HG03442 (cell line): ENCODE measurements around the gene RBPJL.

Experiments used
- ATAC-seq: cut with Tn5 transposase; IDR thresholded peaks from one replicate; pipeline ENCODE4 v1.9.1; 2021; ENCODE audit warnings: mild to moderate bottlenecking, moderate library complexity; ENCODE audit not compliant: unreplicated experiment

Gene RBPJL, protein sequence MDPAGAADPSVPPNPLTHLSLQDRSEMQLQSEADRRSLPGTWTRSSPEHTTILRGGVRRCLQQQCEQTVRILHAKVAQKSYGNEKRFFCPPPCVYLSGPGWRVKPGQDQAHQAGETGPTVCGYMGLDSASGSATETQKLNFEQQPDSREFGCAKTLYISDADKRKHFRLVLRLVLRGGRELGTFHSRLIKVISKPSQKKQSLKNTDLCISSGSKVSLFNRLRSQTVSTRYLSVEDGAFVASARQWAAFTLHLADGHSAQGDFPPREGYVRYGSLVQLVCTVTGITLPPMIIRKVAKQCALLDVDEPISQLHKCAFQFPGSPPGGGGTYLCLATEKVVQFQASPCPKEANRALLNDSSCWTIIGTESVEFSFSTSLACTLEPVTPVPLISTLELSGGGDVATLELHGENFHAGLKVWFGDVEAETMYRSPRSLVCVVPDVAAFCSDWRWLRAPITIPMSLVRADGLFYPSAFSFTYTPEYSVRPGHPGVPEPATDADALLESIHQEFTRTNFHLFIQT

DNA sequence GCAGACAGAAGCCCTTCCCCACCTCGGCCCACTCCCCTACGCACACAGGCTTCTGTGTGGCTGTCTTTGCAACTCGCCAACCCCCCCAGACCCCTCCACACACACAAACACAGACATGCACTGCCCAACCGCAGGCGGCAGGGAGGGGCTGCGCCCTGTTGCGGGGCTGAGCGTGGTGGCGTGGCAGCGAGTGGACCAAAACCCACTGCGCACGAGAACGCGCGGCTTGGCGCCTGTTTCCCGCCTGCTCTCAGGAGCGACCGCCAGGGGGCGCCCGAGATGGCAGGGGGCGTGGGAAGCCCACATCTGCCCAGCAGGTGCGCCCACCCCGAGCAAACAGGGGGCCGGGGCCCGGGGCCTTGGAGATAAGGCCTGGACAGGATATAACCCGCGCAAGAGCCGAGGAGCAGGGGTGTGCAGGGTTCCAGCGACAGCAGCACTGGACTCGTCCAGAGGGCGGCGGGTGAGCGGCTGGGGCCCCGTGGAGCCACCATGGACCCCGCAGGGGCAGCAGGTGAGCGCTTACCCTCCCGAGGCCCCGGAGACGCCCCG, at the start of gene RBPJL:
RBPJL (plus strand) TSS at position 410 of the 552 bp plus-strand sequence; CDS start at position 493, 83 bp downstream.
- ATAC-seq = no peak

DNA sequence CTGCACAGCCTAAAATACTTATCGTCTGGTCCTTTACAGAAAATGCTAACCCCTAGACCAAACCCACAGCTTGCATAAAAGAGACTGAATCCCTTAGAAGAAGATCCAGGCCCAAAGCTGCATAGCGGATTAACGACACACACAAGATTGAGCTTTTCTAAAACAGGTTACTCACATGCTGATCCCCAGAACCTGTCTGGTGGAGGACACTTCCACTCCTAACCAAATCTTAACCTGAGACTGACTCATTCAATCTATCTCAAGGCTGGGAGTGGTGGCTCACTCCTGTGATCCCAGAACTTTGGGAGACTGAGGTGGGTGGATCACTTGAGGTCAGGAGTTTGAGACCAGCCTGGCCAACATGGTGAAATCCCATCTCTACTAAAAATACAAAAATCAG, 49.5 kb upstream of the RBPJL start:
- no peak for ATAC-seq

DNA sequence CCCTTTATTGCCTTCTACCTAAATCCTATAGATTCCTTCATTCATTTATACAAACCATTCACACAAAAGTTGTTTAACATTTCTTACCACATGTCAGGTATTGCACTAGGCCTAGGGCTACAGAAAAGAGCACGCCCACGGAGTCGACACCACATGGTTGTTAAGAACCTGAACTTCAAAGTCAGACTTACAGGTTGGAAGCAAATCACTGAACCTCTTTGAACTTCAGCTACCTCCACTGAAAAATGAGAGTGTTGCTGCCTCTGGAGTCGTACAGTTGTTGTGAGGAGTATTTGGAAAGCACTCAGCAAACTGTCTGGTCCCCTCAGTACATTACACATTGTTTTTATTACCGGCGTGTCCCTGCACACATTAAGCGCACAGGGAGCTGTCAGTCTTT, 48.9 kb upstream of the RBPJL start:
- no peak for ATAC-seq

DNA sequence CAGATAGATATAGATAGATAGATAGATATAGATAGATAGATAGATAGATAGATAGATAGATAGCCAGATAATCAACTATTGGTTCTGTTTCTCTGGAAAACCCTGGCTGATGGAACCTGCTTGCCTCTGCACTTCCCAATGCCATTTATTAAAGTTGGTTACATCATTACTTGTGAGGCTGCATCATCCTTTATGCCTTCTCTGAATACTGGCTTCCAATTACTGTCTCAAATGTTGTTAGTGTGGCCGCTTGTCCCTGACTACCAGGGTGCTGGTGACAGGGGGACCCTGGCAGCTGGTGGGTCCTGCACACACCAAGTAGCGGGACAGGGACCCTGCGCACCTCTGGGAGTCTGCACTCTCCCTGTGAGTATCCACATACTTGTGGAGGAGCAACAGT, 48.4 kb upstream of the RBPJL start:
- ATAC-seq = no peak

DNA sequence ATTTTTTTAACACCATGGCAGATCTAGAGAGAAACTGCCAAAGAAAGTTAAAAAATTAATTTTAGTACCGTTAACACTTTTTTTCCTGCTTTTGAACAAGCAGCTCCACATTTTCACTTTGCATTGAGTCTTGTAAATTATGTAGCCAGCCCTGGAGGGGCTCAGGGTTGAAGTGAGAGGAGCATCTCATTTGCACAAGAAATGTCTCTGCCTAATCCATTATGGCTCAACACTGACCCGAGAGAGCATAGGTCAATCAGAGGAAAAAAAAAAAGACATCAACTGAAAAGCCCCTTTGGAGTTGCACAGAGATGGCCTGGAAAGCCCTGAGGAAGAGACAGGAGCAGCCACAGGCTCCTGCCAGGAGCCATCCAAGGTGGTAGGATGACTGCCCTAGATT, 48.0 kb upstream of the RBPJL start:
- no peak for ATAC-seq

DNA sequence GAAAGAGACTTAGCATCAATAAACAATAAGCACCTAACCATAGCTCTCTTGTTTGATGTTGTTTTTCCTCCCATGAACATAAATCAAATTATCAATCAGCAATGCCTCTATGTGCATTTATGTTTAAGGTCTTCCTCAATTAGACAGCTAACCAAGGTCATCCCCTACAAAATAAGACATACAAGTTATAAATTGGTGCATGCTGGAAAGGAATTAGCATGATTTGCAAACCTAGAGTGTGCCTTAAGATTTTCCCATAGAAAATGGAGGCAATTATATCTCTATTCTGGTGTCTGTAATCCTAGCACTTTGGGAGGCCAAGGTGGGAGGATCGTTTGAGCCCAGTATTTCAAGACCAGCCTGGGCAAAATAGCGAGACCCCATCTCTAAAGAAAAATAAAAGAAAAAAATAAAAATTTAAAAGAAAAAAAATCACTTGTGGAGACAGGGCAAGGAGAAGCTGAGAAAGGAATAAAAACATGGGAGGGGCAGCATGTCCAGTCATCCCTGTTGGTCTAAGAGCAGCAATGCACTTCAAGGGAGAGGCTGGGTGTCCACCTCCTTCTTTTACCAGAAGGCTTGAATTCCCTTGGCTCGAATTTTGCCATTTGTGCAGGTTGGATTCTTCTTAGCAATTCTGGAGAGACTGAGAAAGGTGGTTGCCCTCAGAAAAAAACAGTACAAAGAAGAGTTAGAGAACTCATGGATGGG, 42.9 kb upstream of the RBPJL start:
- no peak for ATAC-seq

- no peak for ATAC-seq
Measured at GRCh38 chr20:45266977-45267376, 39.7 kb upstream of the RBPJL start.

GRCh38 chr20:45268531-45268930, 38.1 kb upstream of the RBPJL start:
- no peak for ATAC-seq

- no peak for ATAC-seq
Measured at GRCh38 chr20:45269056-45269455, 37.6 kb upstream of the RBPJL start.

DNA sequence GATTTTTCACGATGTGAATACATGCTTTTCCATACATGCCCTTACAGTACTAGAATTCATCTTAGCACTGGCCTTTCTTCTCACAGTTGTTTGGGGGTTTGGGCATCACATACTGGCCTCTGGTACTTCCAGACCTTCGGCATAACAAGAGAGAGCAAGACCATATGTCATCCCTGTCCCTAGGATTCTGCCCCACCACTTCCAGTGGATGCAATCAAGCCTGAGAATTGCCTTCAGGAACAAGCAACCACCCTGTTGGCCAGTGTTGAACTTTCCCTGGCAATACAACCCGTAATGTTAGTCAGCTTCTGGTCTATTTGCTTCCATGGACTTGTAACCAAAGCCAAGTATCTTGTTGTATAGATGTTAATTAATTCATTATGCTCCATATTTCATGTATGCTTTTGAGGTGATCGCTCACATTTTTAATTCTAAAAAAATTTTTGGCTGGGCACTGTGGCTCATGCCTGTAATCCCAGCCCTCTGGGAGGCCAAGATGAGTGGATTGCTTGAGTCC, 36.8 kb upstream of the RBPJL start:
- no peak for ATAC-seq

- no peak for ATAC-seq
Measured at GRCh38 chr20:45275338-45275737, 31.3 kb upstream of the RBPJL start.

GRCh38 chr20:45279992-45280391, 26.6 kb upstream of the RBPJL start:
- no peak for ATAC-seq

DNA sequence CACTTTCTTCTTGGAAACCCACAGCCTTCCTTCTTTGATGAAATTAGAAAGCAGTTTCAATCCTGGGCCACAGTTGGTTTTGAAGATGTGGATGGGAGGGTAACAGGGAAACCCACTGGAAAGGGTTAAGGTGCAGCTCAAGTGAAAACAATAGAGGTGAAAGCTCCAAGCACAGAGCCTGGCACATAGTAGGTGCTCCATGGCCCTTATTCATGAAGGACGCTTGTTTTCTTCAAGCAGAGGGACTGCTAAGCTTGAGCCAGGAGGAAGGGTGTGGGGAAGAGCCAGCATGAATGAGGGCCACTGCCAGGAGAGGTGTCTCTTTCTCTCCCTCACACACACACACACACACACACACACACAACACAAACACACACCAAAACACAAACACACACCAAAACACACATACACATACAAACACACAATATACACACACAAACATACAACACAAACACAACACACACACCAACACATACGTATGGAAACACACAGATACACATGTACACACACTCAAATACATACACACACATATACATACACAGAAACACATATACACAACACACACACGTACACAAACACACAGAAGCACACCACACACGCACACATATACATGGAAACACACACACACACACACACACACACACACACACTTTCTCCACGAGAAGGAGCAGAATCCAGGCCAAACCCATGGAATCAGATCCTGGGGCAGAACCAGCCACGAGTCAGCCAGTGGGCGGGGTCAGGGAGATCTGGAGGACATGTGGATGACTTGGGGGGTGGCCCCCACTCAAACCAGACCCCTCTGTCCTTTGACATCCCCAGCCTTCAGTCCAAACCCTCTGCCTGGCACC, 23.7 kb upstream of the RBPJL start:
- ATAC-seq = no peak

DNA sequence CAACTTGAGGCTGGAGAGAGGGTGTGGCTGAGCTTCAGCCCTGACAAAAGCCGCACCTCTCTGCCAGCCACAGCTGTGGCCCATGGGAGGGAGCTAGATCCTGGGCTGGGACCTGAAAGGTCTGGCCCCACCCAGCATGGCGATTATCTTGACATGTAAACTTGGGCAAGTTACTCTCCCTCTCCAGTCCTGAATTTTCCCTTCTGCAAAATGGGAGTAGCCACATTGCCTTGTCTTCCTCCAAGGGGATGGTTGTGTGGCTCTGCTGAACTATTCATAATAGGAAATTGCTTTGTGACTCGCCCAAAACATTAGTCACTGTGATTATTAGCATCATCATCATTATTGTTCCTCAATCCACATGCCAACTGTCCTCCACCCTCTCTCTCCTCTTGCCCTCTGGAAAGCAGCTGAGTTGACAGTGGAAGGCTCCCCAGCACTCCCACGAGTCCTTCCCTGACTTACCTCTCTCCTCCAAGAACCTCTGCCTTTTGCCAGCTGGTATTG, 23.0 kb upstream of the RBPJL start:
- no peak for ATAC-seq

DNA sequence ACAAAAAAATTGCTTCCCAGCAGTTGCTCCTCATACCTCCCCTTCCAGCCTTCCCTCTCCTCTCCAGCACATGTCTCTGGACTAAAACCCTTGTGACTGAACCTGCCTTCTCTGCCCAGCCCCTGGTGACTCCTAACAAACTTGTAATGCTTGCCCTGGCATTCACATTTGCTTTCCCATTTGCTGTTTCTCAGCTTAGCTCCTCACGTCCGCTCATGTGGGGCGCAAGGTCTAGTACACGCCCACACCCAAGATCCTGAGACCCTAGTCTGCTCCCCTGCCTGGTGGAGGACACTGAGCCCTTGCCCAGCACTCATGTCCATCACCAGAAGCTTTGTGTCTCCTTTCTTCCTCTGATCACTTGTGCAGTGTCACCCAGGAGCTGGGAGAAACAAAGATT, 18.3 kb upstream of the RBPJL start:
- ATAC-seq = no peak

GRCh38 chr20:45288860-45289259, 17.8 kb upstream of the RBPJL start:
- no peak for ATAC-seq

DNA sequence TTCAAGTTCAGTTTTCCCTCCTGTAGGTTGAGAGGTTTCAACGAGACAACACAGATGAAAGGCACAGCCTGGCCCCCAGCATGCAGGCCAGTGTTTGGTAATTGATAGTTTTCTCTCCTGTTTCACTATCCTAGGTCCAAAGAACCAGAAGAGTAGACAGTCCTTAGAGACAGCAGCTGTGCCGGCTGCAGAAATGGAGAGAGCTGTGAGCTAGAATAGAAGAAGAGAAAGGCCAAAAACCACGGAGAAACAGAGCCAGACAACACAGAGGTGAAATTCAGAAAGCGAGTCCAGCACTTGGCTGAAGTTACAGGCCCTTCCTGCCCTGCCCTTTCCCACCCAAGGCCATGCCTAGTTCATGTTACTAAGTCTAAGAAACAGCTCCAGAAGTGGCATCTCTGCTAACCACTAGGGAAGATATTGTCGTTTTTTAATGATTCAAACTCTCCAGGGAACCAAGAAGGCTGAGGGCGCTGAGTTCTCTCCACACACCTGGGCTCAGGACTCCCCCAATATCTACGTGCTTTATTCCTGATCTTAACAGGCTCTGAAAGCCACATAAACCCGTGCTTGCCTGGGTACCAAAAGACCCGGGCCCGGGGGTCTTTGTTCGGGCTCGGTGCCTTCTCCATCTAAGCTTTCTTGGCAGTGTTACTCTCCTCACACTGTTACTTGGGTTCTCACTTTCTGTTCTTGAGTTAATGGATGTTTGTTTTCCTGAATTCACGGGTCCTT, 16.5 kb upstream of the RBPJL start:
- ATAC-seq = no peak

- no peak for ATAC-seq
Measured at GRCh38 chr20:45290677-45291355, 15.8 kb upstream of the RBPJL start.

DNA sequence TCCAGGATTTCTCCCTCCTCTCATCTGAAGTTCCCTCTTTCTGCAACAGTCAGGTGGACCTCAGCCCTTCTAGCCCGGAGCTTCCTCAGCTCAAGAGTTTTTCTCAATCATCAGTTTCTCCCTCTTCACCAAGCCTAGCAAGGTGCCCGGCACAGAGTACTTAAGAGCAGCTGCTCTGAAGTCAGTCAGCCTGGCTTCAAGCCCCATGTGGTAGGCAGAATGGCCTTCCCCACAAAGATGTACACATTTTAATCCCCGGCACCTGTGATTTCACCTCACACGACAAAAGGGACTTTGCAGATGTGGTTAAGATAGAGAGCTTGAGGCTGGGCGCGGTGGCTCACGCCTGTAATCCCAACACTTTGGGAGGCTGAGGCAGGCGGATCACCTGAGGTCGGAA, 15.1 kb upstream of the RBPJL start:
- ATAC-seq = no peak
